Stimulated activated CD4-positive, alpha-beta T cell treated with anti-CD3 and anti-CD28 coated beads, Interleukin-12 subunit alpha, Interleukin-12 subunit beta, amount 100 ng/mL, for 4 hours (primary cell): Measurements from ENCODE around the gene C2orf68.
"Not testable (repeated sequence)": the region's sequence is repeated elsewhere in the genome, so short reads cannot be mapped to it uniquely, and the experiment has no call there.

Experiments
- DNase-seq: peaks from one replicate; pipeline ENCODE4 v3.0.0-alpha.2; 2020

Gene C2orf68

GRCh38 chr2:85578243-85579180, 33.4 kb downstream of the C2orf68 start:
- DNase-seq = no peak

GRCh38 chr2:85577386-85578242, 34.3 kb downstream of the C2orf68 start, which contains the start of gene VAMP8:
Gene VAMP8, plus strand, starts transcription at chr2:85577586. Its CDS starts 61 bp downstream, at chr2:85577647.
- DNase-seq = peak; percentile 57

- DNase-seq = no peak
Measured at GRCh38 chr2:85577063-85577385, 34.8 kb downstream of the C2orf68 start.

- no peak for DNase-seq
Measured at GRCh38 chr2:85575739-85576138, 36.1 kb downstream of the C2orf68 start.

GRCh38 chr2:85566265-85566664, 45.6 kb downstream of the C2orf68 start:
- DNase-seq = no peak

GRCh38 chr2:85564144-85564563, 47.7 kb downstream of the C2orf68 start:
- DNase-seq = no peak

GRCh38 chr2:85561280-85562212, 50.3 kb downstream of the C2orf68 start, which contains the start of gene GGCX:
Gene GGCX, minus strand, starts transcription at chr2:85561493. Its CDS starts 65 bp downstream, at chr2:85561428.
- peak; percentile 92 for DNase-seq

- no peak for DNase-seq
Measured at GRCh38 chr2:85560812-85561279, 51.0 kb downstream of the C2orf68 start.

- DNase-seq = not testable (repeated sequence)
Measured at GRCh38 chr2:85560403-85560726, 51.5 kb downstream of the C2orf68 start.

- DNase-seq = no peak
Measured at GRCh38 chr2:85558160-85558559, 53.7 kb downstream of the C2orf68 start.

GRCh38 chr2:85557130-85557529, 54.7 kb downstream of the C2orf68 start:
- DNase-seq = no peak
